CD14-positive monocyte (primary cell): ENCODE measurements around the gene MED28. TPM values are rescaled to one million over a fixed set of nuclear protein-coding genes. Genes with fewer than 3 reads are reported as not detected.

Source experiments
- DNase-seq, 3 donors: peaks; one replicate each; pipeline ENCODE4 v3.0.0-alpha.2; 2011 to 2022
- H2AFZ ChIP-seq: 2 replicates; pipeline ENCODE4 v1.6.0; 2012; ENCODE audit warnings: mild to moderate bottlenecking, low read depth, low read length, inconsistent platforms; ENCODE audit not compliant: insufficient read depth, poor library complexity, severe bottlenecking
- H3K27ac ChIP-seq, 2 donors: 1 replicate in 1 of 2; 2 replicates in 1 of 2; pipeline ENCODE4 v1.5.1; 2012 to 2013; ENCODE audit warnings: low read length in 2 of 2, control low read depth in 1 of 2, inconsistent platforms in 1 of 2, low read depth in 1 of 2, mild to moderate bottlenecking in 1 of 2
- H3K27me3 ChIP-seq, 2 donors: one replicate each; pipeline versions ENCODE4 v1.6.0 to v1.6.1; 2011 to 2013; ENCODE audit warnings: low read length in 2 of 2; ENCODE audit not compliant: control insufficient read depth in 2 of 2, insufficient read depth in 2 of 2
- H3K36me3 ChIP-seq, 2 donors: replicated peaks in 1 of 2; 1 replicate in 1 of 2; 2 replicates in 1 of 2; pipeline versions ENCODE4 v1.5.1 to v1.6.1; 2012 to 2013; ENCODE audit warnings: low read length in 2 of 2, control low read depth in 1 of 2, inconsistent platforms in 1 of 2, mild to moderate bottlenecking in 1 of 2; ENCODE audit not compliant: insufficient read depth in 2 of 2, control insufficient read depth in 1 of 2
- H3K4me1 ChIP-seq, 2 donors: 1 replicate in 1 of 2; 2 replicates in 1 of 2; pipeline versions ENCODE4 v1.5.1 to v1.6.1; 2012 to 2013; ENCODE audit warnings: low read length in 2 of 2, control low read depth in 1 of 2, inconsistent platforms in 1 of 2, mild to moderate bottlenecking in 1 of 2, moderate library complexity in 1 of 2; ENCODE audit not compliant: insufficient read depth in 2 of 2, control insufficient read depth in 1 of 2
- H3K4me2 ChIP-seq: replicated peaks from 2 replicates; pipeline ENCODE3; 2012; ENCODE audit warnings: low read length, moderate library complexity, mild to moderate bottlenecking; ENCODE audit not compliant: poor library complexity, severe bottlenecking; ENCODE audit errors: extremely low read depth
- H3K4me3 ChIP-seq, 3 experiments: fragments of 200-600 bp in 1 of 3; sonication (generic) in 1 of 3; replicated peaks in 1 of 3; 1 replicate in 2 of 3; 2 replicates in 1 of 3; pipeline ENCODE4 v1.5.1; 2011 to 2013; ENCODE audit warnings: low read length in 3 of 3, mild to moderate bottlenecking in 3 of 3, control low read depth in 2 of 3, low read depth in 2 of 3, inconsistent platforms in 1 of 3, moderate library complexity in 1 of 3
- H3K79me2 ChIP-seq: 2 replicates; pipeline ENCODE4 v1.6.0; 2012; ENCODE audit warnings: mild to moderate bottlenecking, control low read depth, inconsistent platforms, low read length, moderate library complexity; ENCODE audit not compliant: insufficient read depth
- H3K9ac ChIP-seq: 2 replicates; pipeline ENCODE4 v1.6.0; 2017; ENCODE audit warnings: low read length, mild to moderate bottlenecking; ENCODE audit not compliant: insufficient read depth, poor library complexity, severe bottlenecking
- H3K9me3 ChIP-seq, 2 donors: replicated peaks in 1 of 2; 1 replicate in 1 of 2; 2 replicates in 1 of 2; pipeline versions ENCODE4 v1.5.1 to v1.6.1; 2012 to 2013; ENCODE audit warnings: low read length in 2 of 2, control low read depth in 1 of 2; ENCODE audit not compliant: control insufficient read depth in 1 of 2, insufficient read depth in 1 of 2
- H4K20me1 ChIP-seq: 2 replicates; pipeline ENCODE4 v1.6.0; 2012; ENCODE audit warnings: mild to moderate bottlenecking, low read length, control low read depth, moderate library complexity; ENCODE audit not compliant: insufficient read depth
- H3K27ac Mint-ChIP-seq, 7 donors: one replicate each; pipeline ENCODE4 v1.8.0; 2020; ENCODE audit warnings: mild to moderate bottlenecking in 7 of 7, mixed read lengths in 7 of 7, moderate library complexity in 6 of 7, inconsistent platforms in 2 of 7
- H3K27me3 Mint-ChIP-seq, 3 donors: one replicate each; pipeline ENCODE4 v1.8.0; 2021 to 2022; ENCODE audit warnings: low read depth in 3 of 3, mild to moderate bottlenecking in 3 of 3, mixed read lengths in 3 of 3, moderate library complexity in 3 of 3, inconsistent platforms in 1 of 3
- H3K36me3 Mint-ChIP-seq, 2 donors: one replicate each; pipeline ENCODE4 v1.8.0; 2020; ENCODE audit warnings: mixed read lengths in 2 of 2, inconsistent platforms in 1 of 2, mild to moderate bottlenecking in 1 of 2
- H3K4me1 Mint-ChIP-seq: one replicate; pipeline ENCODE4 v1.8.0; 2020; ENCODE audit warnings: mild to moderate bottlenecking, mixed read lengths
- H3K4me3 Mint-ChIP-seq, 2 donors: one replicate each; pipeline ENCODE4 v1.8.0; 2020; ENCODE audit warnings: mild to moderate bottlenecking in 2 of 2, mixed read lengths in 2 of 2, moderate library complexity in 1 of 2
- H3K9me3 Mint-ChIP-seq, 7 donors: one replicate each; pipeline ENCODE4 v1.8.0; 2020 to 2022; ENCODE audit warnings: mixed read lengths in 7 of 7, mild to moderate bottlenecking in 6 of 7, moderate library complexity in 6 of 7, inconsistent platforms in 2 of 7
- CTCF ChIP-seq: fragments of 200-600 bp; IDR thresholded peaks from one replicate; pipeline ENCODE4 v1.8.0; 2022; ENCODE audit warnings: antibody characterized with exemption, mild to moderate bottlenecking
- WGBS: methylation state at CpG from one replicate; pipeline ENCODE4 v1.1.5; 2013; ENCODE audit warnings: missing lambda C conversion rate; ENCODE audit not compliant: insufficient coverage; 5-methylcytosine and 5-hydroxymethylcytosine counted together
- intact Hi-C, 2 donors: fragments of 100-400 bp; cut with micrococcal nuclease; formaldehyde crosslinking; loops; one replicate each; pipeline versions ENCODE4 v1.15.0 to v1.15.1; 2023
- polyA plus RNA-seq, 3 donors: library from polyadenylated mRNA; depleted of rRNA in 1 of 3; unstranded in 2 of 3; stranded (reverse) in 1 of 3; fragments of 300-500 nt in 2 of 3; fragments of >200 nt in 1 of 3; fragmentation: Illumina TruSeq in 2 of 3; gene quantifications; 1 replicate in 2 of 3; 2 replicates in 1 of 3; pipeline ENCODE4 v1.2.3, GENCODE V29; 2012 to 2021

MED28 gene
- polyA plus RNA-seq, 3 donors = 8.6 to 46.4 (median 43.5) TPM

DNA sequence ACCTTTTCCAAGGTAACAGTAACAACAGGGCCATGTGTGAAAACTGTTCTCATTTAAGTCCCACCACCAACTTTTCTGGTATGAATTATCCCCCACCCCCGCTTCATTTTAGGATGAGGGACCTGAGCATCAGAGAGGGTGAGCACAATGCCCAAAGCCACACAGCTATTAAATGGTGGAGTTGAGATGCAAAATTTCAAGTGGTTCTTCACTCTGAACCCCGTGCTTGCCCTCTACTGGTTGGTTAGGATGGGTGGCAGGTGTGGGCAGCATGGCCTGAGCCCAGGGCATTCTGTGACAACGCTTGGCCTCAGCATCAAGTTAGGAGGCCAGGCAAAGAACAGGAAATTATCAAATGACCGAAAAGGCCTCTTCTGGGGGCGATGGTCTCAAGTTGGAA, 33.5 kb downstream of the MED28 start:
- H3K9me3 Mint-ChIP-seq = peaks cover 0 to 12% (median 7%) of the 10 kb centered on the region in 7 donors
- no peaks in the 10 kb centered on the region for H4K20me1 ChIP-seq
- no peak overlapping the region for H3K27ac ChIP-seq
- H3K36me3 ChIP-seq = no peaks in the 10 kb centered on the region
- H3K4me3 Mint-ChIP-seq = no peak overlapping the region
- peaks cover 0 to 12% (median 3%) of the 10 kb centered on the region in 3 donors for H3K27me3 Mint-ChIP-seq
- H2AFZ ChIP-seq = no peak overlapping the region
- no peak overlapping the region for H3K4me3 ChIP-seq
- H3K4me1 ChIP-seq = no peaks in the 10 kb centered on the region
- no peak overlapping the region for H3K27ac Mint-ChIP-seq
- no peaks in the 10 kb centered on the region for H3K79me2 ChIP-seq
- TF ChIP-seq CTCF = no peak
- H3K9me3 ChIP-seq = peaks cover 0 to 6% of the 10 kb centered on the region in 2 donors
- intact Hi-C loops = no loop called here
- H3K36me3 Mint-ChIP-seq = no peaks in the 10 kb centered on the region
- H3K4me2 ChIP-seq = no peak overlapping the region
- no peak for DNase-seq
- H3K9ac ChIP-seq = no peak overlapping the region
- H3K27me3 ChIP-seq = no peaks in the 10 kb centered on the region
- H3K4me1 Mint-ChIP-seq = no peaks in the 10 kb centered on the region
- WGBS = 88% methylated on average over 4 of the region's 5 CpGs

DNA sequence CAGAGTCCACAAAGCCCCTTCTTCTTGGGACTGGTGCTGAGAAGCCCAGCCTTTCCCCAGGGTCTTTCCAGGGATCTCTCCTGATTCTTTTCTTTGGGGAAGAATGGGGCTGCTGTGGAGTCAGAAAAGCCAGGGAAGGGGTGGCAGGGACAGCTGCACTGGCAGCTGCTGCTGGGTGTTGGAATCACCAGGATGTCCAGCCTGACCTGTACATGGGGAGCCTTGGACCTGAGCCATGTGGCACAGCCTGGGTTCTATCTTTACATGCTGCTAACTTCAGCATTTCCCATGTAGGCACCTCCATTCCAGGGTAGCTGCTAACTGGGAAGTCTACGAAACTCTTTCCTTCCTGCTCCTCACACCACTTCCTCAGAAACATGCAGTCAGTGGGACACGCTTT, 36.0 kb downstream of the MED28 start:
- Histone ChIP-seq H3K27ac (no peak overlapping the region), H3K9me3 (no peaks in the 10 kb centered on the region), H4K20me1 (no peaks in the 10 kb centered on the region), H3K4me1 (no peaks in the 10 kb centered on the region), H3K4me2 (no peak overlapping the region), H3K4me3 (no peak overlapping the region), H3K36me3 (no peaks in the 10 kb centered on the region), H3K79me2 (no peaks in the 10 kb centered on the region), H2AFZ (no peak overlapping the region), H3K27me3 (no peaks in the 10 kb centered on the region), H3K9ac (no peak overlapping the region)
- Mint-ChIP-seq H3K36me3 (no peaks in the 10 kb centered on the region), H3K27ac (no peak overlapping the region), H3K4me3 (no peak overlapping the region), H3K9me3 (peaks cover 0 to 4% (median 1%) of the 10 kb centered on the region in 7 donors), H3K4me1 (no peaks in the 10 kb centered on the region), H3K27me3 (peaks cover 0 to 10% (median 3%) of the 10 kb centered on the region in 3 donors)
- DNase-seq = no peak
- intact Hi-C loops = no loop called here
- no CpG with 5 or more reads among the region's 2 CpGs for WGBS
- TF ChIP-seq CTCF = no peak
